GM10266 (cell line): ENCODE data around the gene LRPPRC.
"Not testable (repeated sequence)": the region's sequence is repeated elsewhere in the genome, so short reads cannot be mapped to it uniquely, and the experiment has no call there.

Experiments used
- DNase-seq: peaks from one replicate; pipeline ENCODE4 v3.0.0; 2012; ENCODE audit errors: extremely low spot score
- TF ChIP-seq, protein P1 (sequence below): IDR thresholded peaks from 2 replicates; pipeline ENCODE4 v1.5.1; 2012; ENCODE audit warnings: mild to moderate bottlenecking, low read depth; ENCODE audit not compliant: control insufficient read depth, insufficient read depth; ENCODE audit errors: missing control alignments

LRPPRC gene

GRCh38 chr2:43995733-43996533 lies at the start of gene LRPPRC:
Gene LRPPRC (minus strand): TSS chr2:43995989. CDS start chr2:43995947, 42 bp downstream.
- TF ChIP-seq, protein P1, sequence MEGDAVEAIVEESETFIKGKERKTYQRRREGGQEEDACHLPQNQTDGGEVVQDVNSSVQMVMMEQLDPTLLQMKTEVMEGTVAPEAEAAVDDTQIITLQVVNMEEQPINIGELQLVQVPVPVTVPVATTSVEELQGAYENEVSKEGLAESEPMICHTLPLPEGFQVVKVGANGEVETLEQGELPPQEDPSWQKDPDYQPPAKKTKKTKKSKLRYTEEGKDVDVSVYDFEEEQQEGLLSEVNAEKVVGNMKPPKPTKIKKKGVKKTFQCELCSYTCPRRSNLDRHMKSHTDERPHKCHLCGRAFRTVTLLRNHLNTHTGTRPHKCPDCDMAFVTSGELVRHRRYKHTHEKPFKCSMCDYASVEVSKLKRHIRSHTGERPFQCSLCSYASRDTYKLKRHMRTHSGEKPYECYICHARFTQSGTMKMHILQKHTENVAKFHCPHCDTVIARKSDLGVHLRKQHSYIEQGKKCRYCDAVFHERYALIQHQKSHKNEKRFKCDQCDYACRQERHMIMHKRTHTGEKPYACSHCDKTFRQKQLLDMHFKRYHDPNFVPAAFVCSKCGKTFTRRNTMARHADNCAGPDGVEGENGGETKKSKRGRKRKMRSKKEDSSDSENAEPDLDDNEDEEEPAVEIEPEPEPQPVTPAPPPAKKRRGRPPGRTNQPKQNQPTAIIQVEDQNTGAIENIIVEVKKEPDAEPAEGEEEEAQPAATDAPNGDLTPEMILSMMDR = no peak
- DNase-seq = peak; percentile 96

GRCh38 chr2:44045061-44045460 lies 49.3 kb upstream of the LRPPRC start:
- TF ChIP-seq, protein P1 = no peak
- no peak for DNase-seq

DNA sequence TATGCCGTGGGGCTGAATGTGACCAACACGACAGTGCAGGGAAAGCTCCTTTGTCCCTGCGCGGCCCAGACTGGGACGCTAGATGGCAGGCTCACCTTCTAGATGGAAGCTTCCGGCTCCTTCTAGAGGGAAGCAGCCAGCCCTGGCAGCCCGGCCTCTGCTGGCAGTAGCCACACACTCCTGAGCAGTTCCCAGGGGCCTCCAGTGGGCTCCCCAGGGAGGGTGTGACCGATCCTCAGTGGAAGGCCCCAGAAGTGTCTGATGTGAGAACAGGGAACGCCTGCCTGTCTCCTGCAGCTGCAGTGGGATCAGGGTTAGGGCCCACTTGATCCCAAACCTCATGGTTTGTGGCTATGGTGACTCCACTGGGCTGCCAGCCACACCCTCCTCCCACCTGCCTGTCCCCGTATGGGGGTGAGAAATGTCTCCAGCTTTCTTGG lies 48.5 kb upstream of the LRPPRC start:
- TF ChIP-seq, protein P1 = peak; percentile 95
- DNase-seq = peak; percentile 84

DNA sequence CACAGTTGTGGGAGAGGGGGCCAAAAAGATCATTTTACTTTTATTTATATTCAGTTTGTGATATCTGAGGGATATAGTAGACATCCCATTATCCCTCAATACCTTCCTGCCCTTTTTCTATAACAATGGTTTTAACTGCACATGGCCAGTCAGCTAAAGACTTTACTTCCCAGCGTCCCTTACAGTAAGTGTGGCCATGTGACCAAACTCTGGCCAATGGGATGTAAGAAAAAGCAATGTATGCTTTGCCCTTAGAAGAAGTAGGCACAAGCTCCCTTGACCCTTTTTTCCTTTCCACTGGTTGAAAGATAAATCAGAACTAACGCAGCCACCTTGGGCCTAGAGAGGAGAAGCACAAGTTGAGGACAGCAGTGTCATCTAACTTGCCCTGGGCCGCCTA lies 44.6 kb upstream of the LRPPRC start:
- no peak for DNase-seq
- TF ChIP-seq, protein P1 = no peak

DNA sequence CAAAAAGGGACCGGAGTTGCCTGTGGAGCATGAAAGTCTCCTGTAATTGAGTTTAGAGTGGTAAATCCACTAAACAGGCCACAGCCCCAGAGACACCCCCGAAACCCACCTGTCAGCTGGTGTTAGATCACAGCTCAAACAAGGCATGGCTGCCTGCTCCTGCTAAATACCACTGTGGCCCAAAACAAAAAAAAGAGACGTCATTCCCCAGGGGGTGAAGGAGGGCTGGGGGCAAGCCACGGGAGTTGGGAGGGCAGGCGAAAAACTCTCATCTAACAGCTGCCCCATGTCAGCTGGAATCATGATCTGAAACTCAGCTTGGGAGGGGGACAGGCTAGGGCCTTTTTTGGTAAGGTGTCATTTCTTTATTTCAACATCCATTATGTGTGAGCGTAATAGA lies 42.5 kb upstream of the LRPPRC start:
- DNase-seq = no peak
- TF ChIP-seq, protein P1 = no peak

- DNase-seq = no peak
- TF ChIP-seq, protein P1 = no peak
Measured at GRCh38 chr2:44037221-44037620, 41.4 kb upstream of the LRPPRC start.

DNA sequence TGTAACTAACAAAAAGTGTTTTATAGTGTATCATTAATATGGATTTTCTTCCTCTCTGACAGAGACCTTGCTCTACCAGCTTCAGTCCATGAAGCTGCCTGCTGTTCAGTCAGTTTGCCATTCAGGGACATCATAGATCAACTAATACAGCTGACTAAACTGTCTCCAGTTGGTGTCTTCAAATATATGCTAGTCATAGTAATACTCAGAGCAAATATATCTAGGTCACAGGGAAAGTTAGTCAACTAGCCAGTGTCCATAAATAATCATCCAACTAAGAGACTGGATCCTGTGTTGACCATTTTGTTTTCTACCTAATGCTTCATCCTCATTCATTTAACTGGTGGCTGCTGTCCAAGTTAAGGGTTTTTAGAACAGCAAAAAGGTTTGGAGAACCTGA lies 38.2 kb upstream of the LRPPRC start:
- TF ChIP-seq, protein P1 = no peak
- no peak for DNase-seq

DNA sequence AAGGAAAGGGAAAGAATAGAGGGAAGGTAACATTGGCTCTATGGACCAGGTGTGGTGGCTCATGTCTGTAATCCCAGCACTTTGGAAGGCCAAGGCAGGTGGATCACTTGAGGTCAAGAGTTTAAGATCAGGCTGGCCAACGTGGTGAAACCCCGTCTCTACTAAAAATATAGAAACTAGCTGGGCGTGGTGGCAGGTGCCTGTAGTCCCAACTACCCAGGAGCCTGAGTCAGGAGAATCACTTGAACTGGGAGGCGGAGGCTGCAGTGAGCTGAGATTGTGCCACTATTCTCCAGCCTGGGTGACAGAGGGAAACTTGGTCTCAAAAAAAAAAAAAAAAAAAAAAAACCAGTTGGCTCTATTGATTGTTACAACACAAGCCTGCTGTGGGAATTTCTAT lies 31.3 kb upstream of the LRPPRC start:
- not testable (repeated sequence) for DNase-seq
